GM18868 (cell line): Measurements from ENCODE around the gene CCRL2.
"Not testable (repeated sequence)": the region's sequence is repeated elsewhere in the genome, so short reads cannot be mapped to it uniquely, and the experiment has no call there.

ENCODE experiments used
- ATAC-seq: cut with Tn5 transposase; IDR thresholded peaks from one replicate; pipeline ENCODE4 v1.9.1; 2021; ENCODE audit warnings: mild to moderate bottlenecking, moderate library complexity; ENCODE audit not compliant: unreplicated experiment

CCRL2 gene

DNA sequence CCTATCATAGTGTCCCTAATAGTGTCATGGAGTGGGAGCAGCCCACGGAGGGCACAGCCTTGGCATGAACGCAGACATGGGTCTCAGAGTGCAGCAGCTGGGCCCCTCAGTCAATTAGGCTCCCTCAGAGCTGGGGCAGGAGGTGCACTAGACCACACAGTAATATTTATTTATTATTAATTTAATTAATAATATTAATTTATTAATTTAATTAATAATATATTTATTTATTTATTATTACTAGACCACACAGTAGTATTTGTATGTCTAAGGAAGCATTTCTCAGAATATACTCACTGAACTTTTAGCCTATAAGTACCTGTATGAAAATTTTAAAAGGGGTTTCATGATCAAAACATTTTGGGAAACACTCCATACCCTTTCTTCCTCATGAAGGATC is 5.5 kb upstream of the CCRL2 start:
- ATAC-seq, result no peak

DNA sequence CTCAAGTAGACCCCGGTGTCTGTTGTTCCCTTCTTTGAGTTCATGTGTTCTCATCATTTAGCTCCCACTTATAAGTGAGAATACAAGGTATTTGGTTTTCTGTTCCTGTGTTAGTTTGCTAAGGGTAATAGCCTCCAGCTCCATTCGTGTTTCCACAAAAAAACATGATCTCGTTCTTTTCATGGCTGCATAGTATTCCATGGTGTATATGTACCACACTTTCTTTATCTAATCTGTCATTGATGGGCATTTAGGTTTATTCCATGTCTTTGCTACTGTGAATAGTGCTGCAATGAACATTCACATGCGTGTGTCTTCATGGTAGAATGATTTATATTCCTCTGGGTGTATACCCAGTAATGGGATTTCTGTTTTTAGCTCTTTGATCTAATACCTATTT is 4.2 kb upstream of the CCRL2 start:
- not testable (repeated sequence) for ATAC-seq

DNA sequence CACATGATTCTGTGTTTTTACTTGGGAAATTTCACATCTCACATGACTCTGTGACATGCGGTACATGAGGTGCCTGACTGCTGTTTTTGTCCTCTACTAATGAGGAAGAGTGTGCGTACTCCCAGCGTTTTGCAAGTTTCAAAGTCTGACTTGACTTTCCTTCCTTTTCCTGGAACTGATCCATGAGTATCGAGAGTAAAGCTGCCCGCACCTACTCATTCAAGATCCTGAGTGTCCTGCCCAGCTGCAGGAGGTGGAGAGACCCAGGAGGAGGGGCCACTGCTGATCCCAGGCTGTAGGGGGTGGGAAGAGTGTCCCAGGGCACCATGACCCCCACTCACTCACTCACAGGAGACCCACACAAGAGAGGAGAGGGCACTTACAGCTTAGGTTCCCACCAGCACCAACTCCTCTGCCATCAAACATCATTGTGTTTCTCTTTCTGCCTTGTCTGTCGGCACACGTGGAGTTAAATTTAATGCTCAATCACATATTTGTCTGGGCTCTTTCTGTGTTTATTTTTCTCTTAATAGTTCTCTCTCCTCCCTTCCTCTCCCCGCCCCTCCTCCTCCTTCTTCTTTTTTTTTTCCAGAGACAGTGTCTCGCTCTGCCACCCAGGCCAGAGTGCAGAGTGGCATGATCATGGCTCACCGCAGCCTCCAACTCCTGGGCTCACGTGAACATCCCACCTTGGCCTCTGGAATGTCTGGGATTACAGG is 1.6 kb upstream of the CCRL2 start:
- no peak for ATAC-seq

- no peak for ATAC-seq
Measured at GRCh38 chr3:46406443-46406787, 644 bp upstream of the CCRL2 start.

DNA sequence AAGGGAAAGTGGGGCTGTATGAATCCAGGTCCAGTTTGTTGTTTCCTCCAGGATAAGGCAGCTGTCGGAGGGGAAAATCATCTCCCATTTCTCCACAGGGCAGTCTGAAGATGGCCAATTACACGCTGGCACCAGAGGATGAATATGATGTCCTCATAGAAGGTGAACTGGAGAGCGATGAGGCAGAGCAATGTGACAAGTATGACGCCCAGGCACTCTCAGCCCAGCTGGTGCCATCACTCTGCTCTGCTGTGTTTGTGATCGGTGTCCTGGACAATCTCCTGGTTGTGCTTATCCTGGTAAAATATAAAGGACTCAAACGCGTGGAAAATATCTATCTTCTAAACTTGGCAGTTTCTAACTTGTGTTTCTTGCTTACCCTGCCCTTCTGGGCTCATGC is 911 bp downstream of the CCRL2 start:
- no peak for ATAC-seq

DNA sequence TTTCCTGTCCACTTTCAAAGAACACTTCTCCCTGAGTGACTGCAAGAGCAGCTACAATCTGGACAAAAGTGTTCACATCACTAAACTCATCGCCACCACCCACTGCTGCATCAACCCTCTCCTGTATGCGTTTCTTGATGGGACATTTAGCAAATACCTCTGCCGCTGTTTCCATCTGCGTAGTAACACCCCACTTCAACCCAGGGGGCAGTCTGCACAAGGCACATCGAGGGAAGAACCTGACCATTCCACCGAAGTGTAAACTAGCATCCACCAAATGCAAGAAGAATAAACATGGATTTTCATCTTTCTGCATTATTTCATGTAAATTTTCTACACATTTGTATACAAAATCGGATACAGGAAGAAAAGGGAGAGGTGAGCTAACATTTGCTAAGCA is 1.8 kb downstream of the CCRL2 start:
- ATAC-seq, result no peak

GRCh38 chr3:46409739-46410489 is 2.9 kb downstream of the CCRL2 start:
- no peak for ATAC-seq

- ATAC-seq, result no peak
Measured at GRCh38 chr3:46410669-46411068, 3.6 kb downstream of the CCRL2 start.

GRCh38 chr3:46411271-46411670 is 4.2 kb downstream of the CCRL2 start:
- ATAC-seq, result no peak

GRCh38 chr3:46412786-46413298 is 5.8 kb downstream of the CCRL2 start:
- ATAC-seq, result no peak

DNA sequence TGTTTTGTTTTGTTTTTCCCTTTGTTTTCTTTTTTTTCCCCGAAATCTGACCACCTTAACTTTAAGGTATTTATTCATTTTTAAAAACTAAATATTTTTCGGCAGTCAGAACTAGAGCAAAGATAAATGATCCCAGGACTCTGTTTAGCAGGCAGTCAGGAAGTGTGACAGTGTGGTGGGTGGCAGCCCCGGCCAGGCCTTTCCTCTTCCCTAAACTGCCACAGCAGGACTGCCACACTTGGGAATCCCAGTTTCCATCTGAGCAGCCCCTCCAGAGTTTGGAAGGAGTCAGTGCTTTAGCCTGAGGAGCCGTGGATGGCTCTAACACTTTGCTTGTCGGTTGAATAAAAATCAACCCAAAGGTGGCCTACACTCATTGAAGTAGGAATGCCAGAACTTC is 6.9 kb downstream of the CCRL2 start:
- ATAC-seq, result no peak

GRCh38 chr3:46414739-46415138 is 7.7 kb downstream of the CCRL2 start:
- no peak for ATAC-seq

- no peak for ATAC-seq
Measured at GRCh38 chr3:46416125-46416810, 9.2 kb downstream of the CCRL2 start.

GRCh38 chr3:46416811-46417510 is 9.9 kb downstream of the CCRL2 start:
- no peak for ATAC-seq

DNA sequence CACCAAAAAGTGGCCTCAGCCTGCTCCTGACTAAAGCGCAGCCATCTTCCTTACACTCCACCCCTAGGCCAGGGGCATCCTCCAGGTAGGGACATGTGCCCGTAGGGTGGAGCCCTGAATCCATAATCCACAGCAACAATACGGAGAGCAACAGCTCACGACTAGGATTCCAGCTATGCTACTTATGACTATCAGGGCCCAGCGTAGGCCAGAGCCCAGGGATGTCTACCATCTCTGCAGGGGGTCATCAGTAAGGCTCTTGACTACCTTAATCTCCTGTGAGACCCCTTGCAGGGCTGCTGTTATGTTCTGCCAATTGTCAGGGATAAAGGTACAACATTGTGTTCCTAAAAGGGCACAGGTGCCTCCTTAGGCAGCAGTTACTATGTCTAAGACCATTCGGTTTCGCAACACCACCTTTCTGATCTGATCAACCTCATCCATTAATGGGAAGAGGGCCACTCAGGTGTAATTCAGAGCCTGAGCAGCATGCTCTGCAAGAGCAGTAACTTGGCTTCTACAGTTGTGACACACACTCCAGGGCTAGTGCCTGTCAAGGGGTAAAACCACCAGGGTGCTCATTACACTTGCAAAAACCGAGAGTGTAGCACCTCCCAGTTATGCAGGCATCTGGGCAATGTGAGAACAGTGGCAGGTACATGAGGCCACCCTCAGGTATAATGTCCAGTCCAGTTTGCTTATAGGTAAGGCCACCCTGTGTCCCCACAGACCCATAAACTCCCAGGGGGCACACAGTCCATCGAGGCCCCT is 11.0 kb downstream of the CCRL2 start:
- no peak for ATAC-seq

- no peak for ATAC-seq
Measured at GRCh38 chr3:46419816-46420215, 12.8 kb downstream of the CCRL2 start.

GRCh38 chr3:46420931-46421330 is 13.9 kb downstream of the CCRL2 start:
- ATAC-seq, result no peak

GRCh38 chr3:46422617-46423016 is 15.6 kb downstream of the CCRL2 start:
- ATAC-seq, result no peak

DNA sequence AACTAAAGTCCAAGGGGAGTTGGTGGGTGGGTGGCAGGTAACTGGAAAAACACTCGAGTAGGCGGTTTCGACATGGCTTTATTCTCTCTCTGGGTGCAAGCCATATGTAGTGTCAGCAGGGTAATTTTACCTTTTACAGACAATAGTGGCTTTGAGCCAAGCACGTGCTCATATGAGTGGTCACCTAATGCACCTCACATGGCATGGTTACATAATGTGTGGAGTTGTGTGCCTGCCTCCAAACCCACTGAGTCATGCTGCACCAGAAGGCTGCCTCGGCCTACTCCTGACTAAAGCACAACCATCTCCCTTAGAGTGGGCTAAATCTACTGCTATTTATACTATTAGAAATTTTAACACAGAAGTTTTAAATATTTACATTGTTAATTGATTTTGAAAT is 16.5 kb downstream of the CCRL2 start:
- no peak for ATAC-seq

GRCh38 chr3:46426476-46426875 is 19.4 kb downstream of the CCRL2 start:
- not testable (repeated sequence) for ATAC-seq
